ENCODE results near the gene RAB9A. TPM values are rescaled to one million over a fixed set of nuclear protein-coding genes. Genes with fewer than 3 reads are reported as not detected.
A peak's percentile ranks its signal among the peaks of the same experiment; 100 is the strongest.

Gene RAB9A
- total and polyA plus RNA-seq, 9 of the 15 experiments (the other 6 are each of a cell fraction or from before 2014, with no cell fraction given), result 13.5 to 20.8 (median 17.7) TPM

DNA sequence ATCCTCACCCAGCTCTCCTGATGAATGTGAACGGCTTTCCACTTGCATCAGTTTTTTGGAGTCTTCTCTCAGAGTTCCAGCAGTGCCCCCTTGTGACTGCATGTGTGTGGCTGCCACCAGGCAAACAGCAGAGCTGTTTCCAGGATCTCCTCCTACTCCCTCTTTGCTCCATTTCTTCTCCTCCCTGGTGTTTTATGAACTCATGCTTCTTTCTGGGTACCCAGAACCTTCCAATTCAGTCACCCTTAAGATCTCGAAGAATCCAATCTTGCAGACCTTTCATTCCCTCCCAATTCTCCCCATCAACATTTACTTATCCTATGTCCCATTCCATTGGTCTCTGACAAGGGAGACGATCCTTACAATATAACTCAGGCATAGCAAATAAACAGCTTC lies 42.8 kb upstream of the RAB9A start (continued):
- TF ChIP-seq, protein P1, sequence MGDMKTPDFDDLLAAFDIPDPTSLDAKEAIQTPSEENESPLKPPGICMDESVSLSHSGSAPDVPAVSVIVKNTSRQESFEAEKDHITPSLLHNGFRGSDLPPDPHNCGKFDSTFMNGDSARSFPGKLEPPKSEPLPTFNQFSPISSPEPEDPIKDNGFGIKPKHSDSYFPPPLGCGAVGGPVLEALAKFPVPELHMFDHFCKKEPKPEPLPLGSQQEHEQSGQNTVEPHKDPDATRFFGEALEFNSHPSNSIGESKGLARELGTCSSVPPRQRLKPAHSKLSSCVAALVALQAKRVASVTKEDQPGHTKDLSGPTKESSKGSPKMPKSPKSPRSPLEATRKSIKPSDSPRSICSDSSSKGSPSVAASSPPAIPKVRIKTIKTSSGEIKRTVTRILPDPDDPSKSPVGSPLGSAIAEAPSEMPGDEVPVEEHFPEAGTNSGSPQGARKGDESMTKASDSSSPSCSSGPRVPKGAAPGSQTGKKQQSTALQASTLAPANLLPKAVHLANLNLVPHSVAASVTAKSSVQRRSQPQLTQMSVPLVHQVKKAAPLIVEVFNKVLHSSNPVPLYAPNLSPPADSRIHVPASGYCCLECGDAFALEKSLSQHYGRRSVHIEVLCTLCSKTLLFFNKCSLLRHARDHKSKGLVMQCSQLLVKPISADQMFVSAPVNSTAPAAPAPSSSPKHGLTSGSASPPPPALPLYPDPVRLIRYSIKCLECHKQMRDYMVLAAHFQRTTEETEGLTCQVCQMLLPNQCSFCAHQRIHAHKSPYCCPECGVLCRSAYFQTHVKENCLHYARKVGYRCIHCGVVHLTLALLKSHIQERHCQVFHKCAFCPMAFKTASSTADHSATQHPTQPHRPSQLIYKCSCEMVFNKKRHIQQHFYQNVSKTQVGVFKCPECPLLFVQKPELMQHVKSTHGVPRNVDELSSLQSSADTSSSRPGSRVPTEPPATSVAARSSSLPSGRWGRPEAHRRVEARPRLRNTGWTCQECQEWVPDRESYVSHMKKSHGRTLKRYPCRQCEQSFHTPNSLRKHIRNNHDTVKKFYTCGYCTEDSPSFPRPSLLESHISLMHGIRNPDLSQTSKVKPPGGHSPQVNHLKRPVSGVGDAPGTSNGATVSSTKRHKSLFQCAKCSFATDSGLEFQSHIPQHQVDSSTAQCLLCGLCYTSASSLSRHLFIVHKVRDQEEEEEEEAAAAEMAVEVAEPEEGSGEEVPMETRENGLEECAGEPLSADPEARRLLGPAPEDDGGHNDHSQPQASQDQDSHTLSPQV (IDR thresholded peaks at IDR 0.05), result peak; percentile 40; the same call in 1 of the 2 replicates
- TF ChIP-seq ZC3H11A (IDR thresholded peaks at IDR 0.05; ENCODE audit: low read depth, low read length) (no peak), CEBPG (CRISPR knock-in tag; IDR thresholded peaks at IDR 0.05) (peak; percentile 60; the same call in 1 of the 2 replicates), CEBPG (tag; conservative IDR thresholded peaks at IDR 0.05 in 1 of 2, IDR thresholded peaks at IDR 0.05 in 1 of 2) (peak in 1 of 2 experiments; percentile 57; a peak in 2 of 4 replicates), SMARCA4 (IDR thresholded peaks at IDR 0.05) (no peak), SRSF3 (IDR thresholded peaks at IDR 0.05; ENCODE audit: insufficient read depth, low read length) (no peak), ZNF561 (CRISPR knock-in tag; conservative IDR thresholded peaks at IDR 0.05) (no peak), RBM14 (IDR thresholded peaks at IDR 0.05; ENCODE audit: borderline replicate concordance, insufficient read depth, low read depth, low read length) (no peak)
- TF ChIP-seq, protein P2, sequence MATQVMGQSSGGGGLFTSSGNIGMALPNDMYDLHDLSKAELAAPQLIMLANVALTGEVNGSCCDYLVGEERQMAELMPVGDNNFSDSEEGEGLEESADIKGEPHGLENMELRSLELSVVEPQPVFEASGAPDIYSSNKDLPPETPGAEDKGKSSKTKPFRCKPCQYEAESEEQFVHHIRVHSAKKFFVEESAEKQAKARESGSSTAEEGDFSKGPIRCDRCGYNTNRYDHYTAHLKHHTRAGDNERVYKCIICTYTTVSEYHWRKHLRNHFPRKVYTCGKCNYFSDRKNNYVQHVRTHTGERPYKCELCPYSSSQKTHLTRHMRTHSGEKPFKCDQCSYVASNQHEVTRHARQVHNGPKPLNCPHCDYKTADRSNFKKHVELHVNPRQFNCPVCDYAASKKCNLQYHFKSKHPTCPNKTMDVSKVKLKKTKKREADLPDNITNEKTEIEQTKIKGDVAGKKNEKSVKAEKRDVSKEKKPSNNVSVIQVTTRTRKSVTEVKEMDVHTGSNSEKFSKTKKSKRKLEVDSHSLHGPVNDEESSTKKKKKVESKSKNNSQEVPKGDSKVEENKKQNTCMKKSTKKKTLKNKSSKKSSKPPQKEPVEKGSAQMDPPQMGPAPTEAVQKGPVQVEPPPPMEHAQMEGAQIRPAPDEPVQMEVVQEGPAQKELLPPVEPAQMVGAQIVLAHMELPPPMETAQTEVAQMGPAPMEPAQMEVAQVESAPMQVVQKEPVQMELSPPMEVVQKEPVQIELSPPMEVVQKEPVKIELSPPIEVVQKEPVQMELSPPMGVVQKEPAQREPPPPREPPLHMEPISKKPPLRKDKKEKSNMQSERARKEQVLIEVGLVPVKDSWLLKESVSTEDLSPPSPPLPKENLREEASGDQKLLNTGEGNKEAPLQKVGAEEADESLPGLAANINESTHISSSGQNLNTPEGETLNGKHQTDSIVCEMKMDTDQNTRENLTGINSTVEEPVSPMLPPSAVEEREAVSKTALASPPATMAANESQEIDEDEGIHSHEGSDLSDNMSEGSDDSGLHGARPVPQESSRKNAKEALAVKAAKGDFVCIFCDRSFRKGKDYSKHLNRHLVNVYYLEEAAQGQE (IDR thresholded peaks at IDR 0.05; ENCODE audit: borderline replicate concordance), result peak; percentile 54
- TF ChIP-seq, protein P2 (CRISPR knock-in tag; IDR thresholded peaks at IDR 0.05; ENCODE audit: low read depth), result no peak
